ENCODE measurements around the gene MIA2.

GRCh38 chr14:39433452-39433813 lies 199.7 kb downstream of the MIA2 start:
- TF ChIP-seq CTCF (IDR thresholded peaks at IDR 0.05), result no peak
- TF ChIP-seq ZFX (IDR thresholded peaks at IDR 0.05; ENCODE audit: borderline replicate concordance), result no peak

Data from 22Rv1 (cell line).